NCI-H146 (cell line): ENCODE data around the gene TIAM2.

ENCODE experiments used
- DNase-seq: peaks from one replicate; lab custom pipeline; 2025; lab: John Stamatoyannopoulos, UW

Gene TIAM2

GRCh38 chr6:155290491-155290890 lies 295.4 kb downstream of the TIAM2 start:
- no peak for DNase-seq

GRCh38 chr6:155291291-155291690 lies 296.2 kb downstream of the TIAM2 start:
- no peak for DNase-seq

- DNase-seq, result no peak
Measured at GRCh38 chr6:155292711-155293110, 297.6 kb downstream of the TIAM2 start.

DNA sequence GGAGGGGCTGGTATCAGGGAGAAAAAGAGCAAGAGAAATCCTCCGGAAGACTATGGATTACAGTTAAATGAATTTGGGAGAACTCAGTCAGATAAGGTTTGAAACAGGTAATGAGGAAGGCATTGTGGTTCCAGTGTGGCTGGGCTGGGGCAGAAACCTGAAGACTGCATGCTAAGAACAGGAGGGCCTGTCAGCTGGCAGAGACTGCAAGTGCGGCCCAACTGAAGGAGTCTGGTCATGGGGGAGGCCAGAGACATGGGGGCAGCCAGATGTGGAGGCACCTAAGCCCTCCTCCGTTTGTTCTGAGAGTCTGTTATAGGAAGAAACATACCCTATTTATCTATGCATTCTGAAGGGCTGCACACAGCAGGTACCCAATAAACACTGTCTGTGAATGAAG lies 302.6 kb downstream of the TIAM2 start:
- DNase-seq, result no peak

- DNase-seq, result no peak
Measured at GRCh38 chr6:155301867-155302266, 306.8 kb downstream of the TIAM2 start.

- no peak for DNase-seq
Measured at GRCh38 chr6:155303361-155303870, 308.3 kb downstream of the TIAM2 start.

GRCh38 chr6:155306958-155307357 lies 311.8 kb downstream of the TIAM2 start:
- DNase-seq, result no peak
